Fibroblast of pulmonary artery (primary cell): ENCODE measurements around the gene FREY1.

Experiments
- DNase-seq: peaks from one replicate; pipeline ENCODE4 v3.0.0-alpha.2; 2010; ENCODE audit warnings: low read depth
- H3K4me3 ChIP-seq: replicated peaks from 2 replicates; pipeline ENCODE4 v1.5.1; 2011; ENCODE audit warnings: low read depth, mild to moderate bottlenecking, control low read depth, low read length, moderate library complexity
- CTCF ChIP-seq: IDR thresholded peaks from 2 replicates; pipeline ENCODE4 v1.5.1; 2011; ENCODE audit warnings: mild to moderate bottlenecking, control low read depth, low read length, inconsistent platforms; ENCODE audit errors: missing control alignments

FREY1 gene

GRCh38 chr11:45929486-45930030 is 22.5 kb upstream of the FREY1 start:
- no peak for TF ChIP-seq CTCF
- no peak for DNase-seq
- no peak overlapping the region for H3K4me3 ChIP-seq

- DNase-seq = no peak
- H3K4me3 ChIP-seq = no peak overlapping the region
- no peak for TF ChIP-seq CTCF
These were observed 21.6 kb upstream of the FREY1 start for GRCh38 chr11:45928535-45929215.

GRCh38 chr11:45927684-45928413 is 20.8 kb upstream of the FREY1 start:
- no peak for TF ChIP-seq CTCF
- H3K4me3 ChIP-seq = no peak overlapping the region
- no peak for DNase-seq

- no peak for TF ChIP-seq CTCF
- H3K4me3 ChIP-seq = no peak overlapping the region
- DNase-seq = no peak
These were observed 20.2 kb upstream of the FREY1 start for GRCh38 chr11:45927332-45927683.

- TF ChIP-seq CTCF = no peak
- H3K4me3 ChIP-seq = no peak overlapping the region
- DNase-seq = no peak
These were observed 19.7 kb upstream of the FREY1 start for GRCh38 chr11:45926536-45927331.

GRCh38 chr11:45926001-45926401 is 18.9 kb upstream of the FREY1 start:
- TF ChIP-seq CTCF = no peak
- H3K4me3 ChIP-seq = no peak overlapping the region
- no peak for DNase-seq
